HepG2 (cell line): ENCODE results near the gene ARHGEF40. TPM values are rescaled to one million over a fixed set of nuclear protein-coding genes. Genes with fewer than 3 reads are reported as not detected.
A peak's percentile ranks its signal among the peaks of the same experiment; 100 is the strongest.

Experiments
- ARNT ChIP-seq: fragments of 450-650 bp; IDR thresholded peaks from 2 replicates; pipeline ENCODE4 v1.6.1; 2017
- ARNT2 ChIP-seq: sonication (generic); formaldehyde crosslinking; IDR thresholded peaks from 2 replicates; pipeline ENCODE4 v1.8.0; 2022; ENCODE audit warnings: mild to moderate bottlenecking, low read depth, missing genetic modification reagents, moderate library complexity
- ATM ChIP-seq: fragments of 450-650 bp; IDR thresholded peaks from 2 replicates; pipeline ENCODE4 v1.7.1; 2017; ENCODE audit warnings: mild to moderate bottlenecking, borderline replicate concordance
- IKZF1 ChIP-seq: fragments of 450-650 bp; IDR thresholded peaks from 2 replicates; pipeline ENCODE4 v1.7.1; 2016
- KDM6A ChIP-seq: IDR thresholded peaks from 2 replicates; pipeline ENCODE4 v1.6.1; 2016; ENCODE audit warnings: low read depth
- MTA1 ChIP-seq: sonication (generic); formaldehyde crosslinking; IDR thresholded peaks from 2 replicates; pipeline ENCODE4 v1.4.0; 2020; ENCODE audit warnings: missing genetic modification reagents, mild to moderate bottlenecking, borderline replicate concordance
- NCOA2 ChIP-seq: sonication (generic); formaldehyde crosslinking; IDR thresholded peaks from 2 replicates; pipeline ENCODE4 v1.8.0; 2022; ENCODE audit warnings: inconsistent platforms
- PITX1 ChIP-seq: sonication (generic); formaldehyde crosslinking; IDR thresholded peaks from 2 replicates; pipeline ENCODE4 v1.5.1; 2020; ENCODE audit warnings: mild to moderate bottlenecking, missing genetic modification reagents
- SIN3B ChIP-seq: fragments of 150-350 bp; IDR thresholded peaks from 2 replicates; pipeline ENCODE4 v1.6.1; 2014; ENCODE audit warnings: low read length
- SMAD3 ChIP-seq: sonication (generic); formaldehyde crosslinking; IDR thresholded peaks from 2 replicates; pipeline ENCODE4 v1.4.0; 2020; ENCODE audit warnings: missing genetic modification reagents
- TOPORS ChIP-seq: sonication (generic); formaldehyde crosslinking; IDR thresholded peaks from 2 replicates; pipeline ENCODE4 v1.8.0; 2023; ENCODE audit warnings: mild to moderate bottlenecking, missing genetic modification reagents
- ZNF160 ChIP-seq: sonication (generic); formaldehyde crosslinking; IDR thresholded peaks from 2 replicates; pipeline ENCODE4 v1.8.0; 2022; ENCODE audit warnings: mild to moderate bottlenecking, inconsistent platforms, missing genetic modification reagents
- ZNF510 ChIP-seq: sonication (generic); formaldehyde crosslinking; IDR thresholded peaks from 2 replicates; pipeline ENCODE4 v1.4.0; 2020; ENCODE audit warnings: low read depth, mild to moderate bottlenecking, missing genetic modification reagents
- ZNF558 ChIP-seq: sonication (generic); formaldehyde crosslinking; IDR thresholded peaks from 2 replicates; pipeline ENCODE4 v1.9.0; 2022; ENCODE audit warnings: mild to moderate bottlenecking, missing genetic modification reagents, borderline replicate concordance
- ZNF580 ChIP-seq: IDR thresholded peaks from 2 replicates; pipeline ENCODE4 v1.6.1; 2016; ENCODE audit warnings: low read depth, borderline replicate concordance
- ZNF639 ChIP-seq: conservative IDR thresholded peaks from 2 replicates; pipeline ENCODE4 v1.6.1; 2018; ENCODE audit warnings: missing genetic modification reagents
- ZNF792 ChIP-seq: IDR thresholded peaks from 2 replicates; pipeline ENCODE4 v1.6.1; 2016
- ZNF839 ChIP-seq: sonication (generic); formaldehyde crosslinking; IDR thresholded peaks from 2 replicates; pipeline ENCODE4 v1.4.0; 2020; ENCODE audit warnings: missing genetic modification reagents, mild to moderate bottlenecking, borderline replicate concordance
- polyA plus RNA-seq, 8 experiments: library from polyadenylated mRNA; depleted of rRNA in 3 of 8; stranded (reverse) in 7 of 8; unstranded in 1 of 8; fragments of >200 nt; fragmentation: Illumina TruSeq in 4 of 8; extraction: Trizol in 4 of 8; gene quantifications; 2 replicates each; pipeline versions ENCODE4 v1.2.1 to v1.2.3, GENCODE V29; 2011 to 2016; ENCODE audit warnings: low read depth in 4 of 8, missing spikeins in 1 of 8, mixed read lengths in 1 of 8; ENCODE audit not compliant: insufficient read depth in 1 of 8
- total RNA-seq, 5 experiments: library from RNA; depleted of rRNA; stranded (reverse); fragments of >200 nt; fragmentation: Illumina TruSeq; extraction: Trizol; gene quantifications; 2 replicates each; pipeline ENCODE4 v1.2.3, GENCODE V29; 2016; ENCODE audit warnings: low read depth in 1 of 5
- TF ChIP-seq, protein P1 (sequence below): sonication (generic); formaldehyde crosslinking; IDR thresholded peaks from 2 replicates; pipeline ENCODE4 v1.4.0; 2020; ENCODE audit warnings: mild to moderate bottlenecking, missing genetic modification reagents

ARHGEF40 gene
- total and polyA plus RNA-seq, 2 of the 13 experiments (the other 11 are each of a cell fraction or from before 2014, with no cell fraction given), result 28.1 to 78.1 TPM

DNA sequence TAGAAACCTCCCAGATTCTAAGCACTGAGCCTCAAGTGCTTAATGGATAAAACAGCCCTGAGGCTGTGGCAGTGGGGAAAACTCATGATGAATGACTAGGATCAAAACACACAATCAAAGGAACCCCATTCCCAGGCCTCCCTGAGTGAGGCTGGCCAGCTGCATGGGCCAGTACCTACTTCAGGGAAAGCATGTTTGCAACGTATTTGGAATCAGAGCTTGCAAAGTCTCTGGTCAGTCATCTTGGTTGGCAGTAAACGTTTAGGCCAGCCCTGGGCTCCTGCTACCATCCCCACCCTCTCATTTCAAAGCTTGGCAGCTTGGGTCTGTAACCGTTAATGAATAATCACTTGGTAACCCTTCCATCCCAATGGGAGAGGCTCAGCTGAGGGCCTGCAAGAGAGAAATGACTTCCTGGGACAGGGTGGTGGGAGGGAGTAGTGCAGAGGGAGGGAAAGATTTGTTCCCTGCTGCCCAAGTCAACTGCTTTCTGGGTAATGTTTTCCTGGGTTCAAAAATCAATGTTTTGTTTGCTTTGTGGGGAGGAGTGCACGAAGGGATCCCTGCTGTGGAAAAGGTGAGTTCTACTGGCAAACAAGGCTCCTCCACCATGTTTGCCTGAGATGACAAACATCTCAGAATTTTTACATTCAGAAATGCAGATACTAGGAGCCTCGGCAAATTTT, 14.5 kb upstream of the ARHGEF40 start (continued):
- peak; percentile 90 for TF ChIP-seq KDM6A (CRISPR knock-in tag)
- TF ChIP-seq IKZF1, result no peak
- peak; percentile 83 for TF ChIP-seq MTA1 (CRISPR knock-in tag)
- peak; percentile 89 for TF ChIP-seq PITX1 (CRISPR knock-in tag)
- peak; percentile 37; the same call in 1 of the 2 replicates for TF ChIP-seq SMAD3 (CRISPR knock-in tag)
- no peak; the same call in 1 of the 2 replicates for TF ChIP-seq ZNF558 (CRISPR knock-in tag)
- no peak for TF ChIP-seq ZNF839 (CRISPR knock-in tag)
- TF ChIP-seq NCOA2 (CRISPR knock-in tag), result peak; percentile 90
- TF ChIP-seq ZNF510 (CRISPR knock-in tag), result no peak
- TF ChIP-seq ATM, result no peak
- TF ChIP-seq ZNF160 (CRISPR knock-in tag), result no peak; the same call in none of the 2 replicates
- TF ChIP-seq ZNF792, result peak; percentile 85
- TF ChIP-seq SIN3B, result no peak
- TF ChIP-seq, protein P1, sequence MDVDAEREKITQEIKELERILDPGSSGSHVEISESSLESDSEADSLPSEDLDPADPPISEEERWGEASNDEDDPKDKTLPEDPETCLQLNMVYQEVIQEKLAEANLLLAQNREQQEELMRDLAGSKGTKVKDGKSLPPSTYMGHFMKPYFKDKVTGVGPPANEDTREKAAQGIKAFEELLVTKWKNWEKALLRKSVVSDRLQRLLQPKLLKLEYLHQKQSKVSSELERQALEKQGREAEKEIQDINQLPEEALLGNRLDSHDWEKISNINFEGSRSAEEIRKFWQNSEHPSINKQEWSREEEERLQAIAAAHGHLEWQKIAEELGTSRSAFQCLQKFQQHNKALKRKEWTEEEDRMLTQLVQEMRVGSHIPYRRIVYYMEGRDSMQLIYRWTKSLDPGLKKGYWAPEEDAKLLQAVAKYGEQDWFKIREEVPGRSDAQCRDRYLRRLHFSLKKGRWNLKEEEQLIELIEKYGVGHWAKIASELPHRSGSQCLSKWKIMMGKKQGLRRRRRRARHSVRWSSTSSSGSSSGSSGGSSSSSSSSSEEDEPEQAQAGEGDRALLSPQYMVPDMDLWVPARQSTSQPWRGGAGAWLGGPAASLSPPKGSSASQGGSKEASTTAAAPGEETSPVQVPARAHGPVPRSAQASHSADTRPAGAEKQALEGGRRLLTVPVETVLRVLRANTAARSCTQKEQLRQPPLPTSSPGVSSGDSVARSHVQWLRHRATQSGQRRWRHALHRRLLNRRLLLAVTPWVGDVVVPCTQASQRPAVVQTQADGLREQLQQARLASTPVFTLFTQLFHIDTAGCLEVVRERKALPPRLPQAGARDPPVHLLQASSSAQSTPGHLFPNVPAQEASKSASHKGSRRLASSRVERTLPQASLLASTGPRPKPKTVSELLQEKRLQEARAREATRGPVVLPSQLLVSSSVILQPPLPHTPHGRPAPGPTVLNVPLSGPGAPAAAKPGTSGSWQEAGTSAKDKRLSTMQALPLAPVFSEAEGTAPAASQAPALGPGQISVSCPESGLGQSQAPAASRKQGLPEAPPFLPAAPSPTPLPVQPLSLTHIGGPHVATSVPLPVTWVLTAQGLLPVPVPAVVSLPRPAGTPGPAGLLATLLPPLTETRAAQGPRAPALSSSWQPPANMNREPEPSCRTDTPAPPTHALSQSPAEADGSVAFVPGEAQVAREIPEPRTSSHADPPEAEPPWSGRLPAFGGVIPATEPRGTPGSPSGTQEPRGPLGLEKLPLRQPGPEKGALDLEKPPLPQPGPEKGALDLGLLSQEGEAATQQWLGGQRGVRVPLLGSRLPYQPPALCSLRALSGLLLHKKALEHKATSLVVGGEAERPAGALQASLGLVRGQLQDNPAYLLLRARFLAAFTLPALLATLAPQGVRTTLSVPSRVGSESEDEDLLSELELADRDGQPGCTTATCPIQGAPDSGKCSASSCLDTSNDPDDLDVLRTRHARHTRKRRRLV (CRISPR knock-in tag), result no peak
- no peak for TF ChIP-seq ARNT
- peak; percentile 97 for TF ChIP-seq ZNF580 (CRISPR knock-in tag)
- TF ChIP-seq TOPORS (CRISPR knock-in tag), result peak; percentile 76; the same call in 1 of the 2 replicates
- TF ChIP-seq ARNT2, result 0 out of 2 replicates have a peak, but pooled peaks have one; percentile 24
- peak; percentile 80 for TF ChIP-seq ZNF639
